Activated CD8-positive, alpha-beta memory T cell treated with anti-CD3 and anti-CD28 coated beads, Interleukin-2, amount 10 ng/mL, durations not matched to agents 7 days and 5 days (primary cell): Measurements from ENCODE around the gene RAD9A. TPM values are rescaled to one million over a fixed set of nuclear protein-coding genes. Genes with fewer than 3 reads are reported as not detected.
A peak's percentile ranks its signal among the peaks of the same experiment; 100 is the strongest.

Experiments
- ATAC-seq: fragments of 150-1000 bp; cut with Tn5 transposase; one replicate; pipeline ENCODE4 v1.10.0; 2021; ENCODE audit warnings: moderate library complexity
- CTCF ChIA-PET: fragments of 350-600 bp; sonication (Branson Sonifier 250); formaldehyde crosslinking; loops from one replicate; lab custom pipeline; 2021; ENCODE audit warnings: antibody characterized with exemption; lab: Charles Lee
- DNase-seq: peaks from one replicate; pipeline ENCODE4 v3.0.0-alpha.2; 2020
- H3K27ac Mint-ChIP-seq: one replicate; pipeline ENCODE4 v1.8.0; 2021; ENCODE audit warnings: mild to moderate bottlenecking, mixed read lengths
- H3K27me3 Mint-ChIP-seq: one replicate; pipeline ENCODE4 v1.8.0; 2021; ENCODE audit warnings: mixed read lengths
- H3K36me3 Mint-ChIP-seq: one replicate; pipeline ENCODE4 v1.8.0; 2021; ENCODE audit warnings: mild to moderate bottlenecking, mixed read lengths
- H3K4me1 Mint-ChIP-seq: one replicate; pipeline ENCODE4 v1.8.0; 2021; ENCODE audit warnings: mixed read lengths
- H3K4me3 Mint-ChIP-seq: one replicate; pipeline ENCODE4 v1.8.0; 2021; ENCODE audit warnings: mild to moderate bottlenecking, moderate library complexity, mixed read lengths
- H3K9me3 Mint-ChIP-seq: one replicate; pipeline ENCODE4 v1.8.0; 2022; ENCODE audit warnings: low read depth, mixed read lengths
- total RNA-seq, 2 experiments: library from RNA; stranded (reverse); gene quantifications; one replicate each; pipeline ENCODE4 v1.2.3, GENCODE V29; 2021

The RAD9A gene
- total RNA-seq, 2 experiments from 2014 or later = 49.6 to 80.5 TPM

DNA sequence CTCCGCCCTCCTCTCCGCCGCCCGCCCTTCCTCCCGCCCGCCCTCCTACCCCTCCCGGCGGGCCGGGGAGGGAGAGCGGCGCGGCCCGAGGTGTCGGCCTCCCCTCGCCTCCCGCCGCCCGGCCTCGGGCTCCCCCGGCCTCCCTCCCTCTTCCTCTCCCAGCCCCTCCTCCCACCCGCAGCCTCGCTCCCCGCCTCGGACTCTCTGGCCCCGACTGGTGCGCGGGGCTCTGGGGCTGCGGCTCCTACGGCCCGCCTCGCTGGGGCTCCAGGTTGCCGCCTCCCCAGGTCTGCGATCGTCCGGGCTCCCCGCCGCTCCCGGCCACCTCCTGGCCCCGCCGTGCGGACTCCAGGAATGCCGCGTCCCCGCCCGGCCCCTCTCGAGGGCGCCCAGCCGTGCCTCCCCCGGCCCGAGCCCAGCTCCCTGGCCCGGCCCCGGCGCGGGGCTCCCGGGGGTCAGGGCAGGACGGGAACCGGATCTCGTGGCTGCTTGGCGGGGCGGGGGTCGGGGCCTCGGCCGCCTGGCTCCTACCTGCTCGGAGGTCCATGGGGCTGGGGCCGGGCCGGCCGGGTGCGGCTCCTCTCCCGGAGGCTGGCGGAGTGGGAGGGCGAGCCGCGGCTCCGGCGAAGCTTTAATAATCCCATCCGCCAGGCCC, 18.7 kb upstream of the RAD9A start, which contains the start of gene CLCF1:
CLCF1 (minus strand) TSS at position 606 of the 655 bp plus-strand sequence; CDS start at position 547, 59 bp downstream.
- Mint-ChIP-seq H3K4me3 (peak within 1 kb of the TSS; percentile 72), H3K27me3 (peaks cover 70% of the 10 kb centered on the region), H3K4me1 (peaks cover 45% of the 10 kb centered on the region), H3K27ac (peak within 1 kb of the TSS; percentile 65), H3K9me3 (no peaks in the 10 kb centered on the region), H3K36me3 (no peaks in the 10 kb centered on the region)
- ATAC-seq (peak; percentile 37), DNase-seq (no peak)
- CTCF ChIA-PET = interaction anchor here (0.7 to 32.6 kb wide), 8 partner anchors 3 to 257 kb away, joined by 3 to 1153 read pairs (median 6); partner anchors contain the start of genes CLCF1, PITPNM1, POLD4 and PPP1CA

DNA sequence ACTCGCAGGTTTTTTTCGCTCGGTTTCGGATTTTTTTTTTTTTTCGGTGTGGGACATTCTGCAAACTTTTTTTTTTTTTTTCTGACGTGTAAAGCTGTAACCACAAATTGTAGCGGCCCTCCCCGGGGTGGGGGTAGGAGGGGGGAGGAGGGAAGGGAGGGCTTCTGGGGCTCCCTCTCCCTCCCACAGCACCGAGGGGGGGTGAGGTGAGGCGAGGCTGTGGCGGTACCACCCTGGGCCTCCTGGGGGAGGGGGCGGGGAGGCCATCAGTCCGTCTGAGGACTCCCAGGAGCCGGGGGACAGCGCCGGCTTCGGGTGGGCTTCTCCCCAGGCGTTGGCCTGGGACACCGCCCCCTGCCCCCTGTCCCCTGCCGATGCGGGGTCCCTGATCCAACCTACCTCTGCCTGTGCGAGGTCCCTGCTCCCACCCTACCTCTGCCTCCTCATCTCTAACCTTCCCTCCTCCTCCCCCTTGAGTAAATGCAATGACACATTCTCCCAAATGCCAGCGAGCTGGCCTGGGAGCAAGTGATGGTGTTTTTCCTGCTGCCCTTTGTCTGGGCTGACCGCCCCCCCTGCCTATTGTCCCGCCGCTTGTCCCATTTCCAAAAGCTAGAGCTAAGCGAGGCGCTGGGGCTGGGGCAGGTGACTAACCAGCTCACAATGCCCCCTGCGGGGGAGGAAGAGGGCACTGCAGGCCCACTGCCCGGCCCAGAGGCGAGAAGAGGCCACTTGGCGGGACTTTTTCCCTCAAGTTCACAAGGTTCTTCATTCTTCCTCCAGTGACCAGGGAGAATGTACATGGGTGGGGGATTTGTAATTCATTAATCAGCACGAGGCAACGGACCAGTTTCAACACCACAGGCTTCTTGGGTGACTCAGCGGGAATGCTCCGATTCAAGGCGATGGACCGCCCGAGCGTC, 17.9 kb upstream of the RAD9A start:
- H3K27me3 Mint-ChIP-seq = peaks cover 71% of the 10 kb centered on the region
- peak overlapping the region; percentile 65 for H3K27ac Mint-ChIP-seq
- ATAC-seq (peak; percentile 48), DNase-seq (peak; percentile 78)
- H3K9me3 Mint-ChIP-seq = no peaks in the 10 kb centered on the region
- CTCF ChIA-PET = interaction anchor here (0.6 to 32.6 kb wide), 11 partner anchors 3 to 258 kb away, joined by 3 to 1153 read pairs (median 4); partner anchors contain the start of genes CLCF1, PITPNM1, POLD4 and PPP1CA
- peaks cover 37% of the 10 kb centered on the region for H3K4me1 Mint-ChIP-seq
- peak overlapping the region; percentile 72 for H3K4me3 Mint-ChIP-seq
- no peaks in the 10 kb centered on the region for H3K36me3 Mint-ChIP-seq

DNA sequence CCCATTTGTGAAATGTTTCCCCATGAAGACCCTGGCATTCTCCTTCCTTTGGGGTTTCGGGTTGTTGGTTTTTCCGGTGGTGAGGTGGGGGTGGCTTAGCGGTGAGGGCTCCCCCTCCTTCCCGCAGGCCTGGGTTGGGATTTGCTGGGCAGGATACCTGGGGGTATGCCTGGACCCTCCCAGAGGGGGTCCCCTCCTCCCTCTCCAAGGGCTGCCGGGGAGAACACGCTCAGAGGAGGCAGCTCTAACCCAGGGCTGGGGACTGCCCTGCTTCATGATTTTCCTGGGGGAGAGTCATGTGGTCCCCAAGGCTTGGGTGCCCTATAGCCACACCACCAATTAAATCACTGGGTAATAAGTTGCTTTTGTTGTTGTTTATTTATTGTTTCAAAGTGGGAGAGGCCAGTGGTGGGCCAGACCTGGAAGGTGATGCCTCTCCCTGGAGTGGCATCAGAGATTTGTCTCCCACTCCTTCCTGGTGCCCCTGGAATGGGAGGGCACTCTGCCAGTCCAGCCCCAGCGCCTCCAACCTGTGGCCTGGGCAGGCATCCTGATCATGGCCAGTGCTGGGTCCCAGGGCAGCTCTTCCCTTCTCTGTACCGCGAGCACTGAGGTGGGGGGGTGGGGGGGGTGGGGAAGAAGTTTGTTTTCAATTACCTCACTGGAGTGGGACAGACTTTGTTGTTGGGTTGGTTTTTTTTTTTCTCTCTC, 17.1 kb upstream of the RAD9A start:
- DNase-seq (no peak), ATAC-seq (no peak)
- Mint-ChIP-seq H3K27me3 (peaks cover 63% of the 10 kb centered on the region), H3K9me3 (no peaks in the 10 kb centered on the region), H3K4me3 (no peak overlapping the region), H3K36me3 (no peaks in the 10 kb centered on the region), H3K4me1 (peaks cover 29% of the 10 kb centered on the region), H3K27ac (no peak overlapping the region)
- CTCF ChIA-PET = interaction anchor here (0.9 to 32.6 kb wide), 8 partner anchors 2 to 63 kb away, joined by 3 to 1153 read pairs (median 6); partner anchors contain the start of genes CLCF1, POLD4, PPP1CA and PTPRCAP

DNA sequence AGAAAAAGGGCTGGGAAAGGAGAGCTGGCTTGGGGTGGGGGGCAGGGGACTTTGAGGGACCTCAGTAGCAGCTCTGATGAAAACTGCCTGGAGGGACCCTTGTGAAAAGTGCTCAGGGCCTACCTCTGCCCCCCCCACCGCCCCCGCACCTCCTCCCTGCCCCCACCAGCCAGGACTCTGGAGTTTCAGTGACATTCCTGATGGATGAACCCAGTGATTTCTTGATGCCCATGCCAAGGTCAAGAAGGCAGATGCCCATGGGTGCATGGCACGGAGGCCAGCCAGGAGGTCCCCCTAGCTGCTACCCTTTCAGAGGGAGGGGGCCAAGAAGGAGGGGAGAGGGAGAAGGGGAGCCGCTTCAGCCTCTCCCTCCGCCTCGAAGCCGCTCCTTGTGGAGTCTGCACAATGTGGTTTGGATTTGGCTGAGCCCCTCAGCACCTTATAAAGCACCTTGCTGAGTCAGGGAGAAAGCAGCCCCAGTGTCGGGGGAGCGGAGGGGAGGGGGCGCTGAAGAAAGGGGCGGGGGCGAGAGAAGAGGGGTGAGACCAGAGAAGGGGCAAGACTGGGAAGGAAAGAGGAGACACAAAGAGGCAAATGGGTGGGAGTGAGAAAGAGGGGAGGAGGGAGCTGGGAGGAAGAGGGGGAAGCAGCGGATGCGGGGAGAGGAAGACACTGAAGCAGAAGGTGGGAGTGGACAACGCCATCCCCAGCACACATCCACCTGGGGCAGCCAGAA, 16.3 kb upstream of the RAD9A start:
- no peak overlapping the region for H3K4me3 Mint-ChIP-seq
- no peaks in the 10 kb centered on the region for H3K36me3 Mint-ChIP-seq
- peaks cover 55% of the 10 kb centered on the region for H3K27me3 Mint-ChIP-seq
- no peak for DNase-seq
- H3K9me3 Mint-ChIP-seq = no peaks in the 10 kb centered on the region
- CTCF ChIA-PET = interaction anchor here (1.0 to 32.6 kb wide), 4 partner anchors 14 to 114 kb away, joined by 3 to 1153 read pairs (median 6); partner anchors contain the start of genes CLCF1 and POLD4
- no peak overlapping the region for H3K27ac Mint-ChIP-seq
- H3K4me1 Mint-ChIP-seq = peaks cover 23% of the 10 kb centered on the region
- ATAC-seq = no peak

DNA sequence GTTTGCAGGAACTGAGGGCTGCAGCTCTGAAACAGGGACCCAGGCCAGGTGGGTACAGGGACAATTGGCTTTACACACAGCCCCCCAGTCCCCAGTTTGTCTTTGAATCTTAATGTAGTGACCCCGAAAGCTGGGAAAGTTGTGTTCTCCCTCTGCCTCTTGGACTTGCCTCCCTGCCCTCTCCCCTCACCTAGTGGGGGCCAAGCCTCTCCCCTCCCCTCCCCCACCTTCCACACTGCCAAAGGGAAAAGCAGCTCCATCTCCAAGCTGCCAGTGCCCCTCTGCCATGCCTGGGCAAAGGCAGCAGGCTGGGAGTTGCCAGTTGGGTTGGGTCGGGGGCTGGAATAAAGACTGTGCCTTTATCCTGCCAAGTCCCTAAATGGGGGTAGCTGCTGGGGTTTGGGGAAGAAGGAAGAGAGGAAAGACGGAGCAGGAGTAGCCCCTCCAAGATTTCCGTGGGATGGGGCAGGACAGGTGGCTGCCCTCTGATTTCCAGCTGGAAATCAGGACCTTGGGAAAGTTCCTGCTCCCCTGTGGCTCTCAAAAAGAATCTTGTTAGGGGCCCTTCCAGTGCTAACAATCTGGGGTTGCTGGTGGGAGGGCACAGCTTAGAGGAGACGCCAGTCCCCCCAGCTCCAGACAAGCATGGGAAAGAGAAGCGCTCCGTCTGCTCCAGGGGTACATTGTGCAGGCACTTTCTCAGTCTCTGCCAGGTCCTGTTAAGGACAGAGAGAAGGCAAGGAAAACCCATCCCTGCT, 15.5 kb upstream of the RAD9A start:
- H3K4me1 Mint-ChIP-seq = peaks cover 21% of the 10 kb centered on the region
- no peak overlapping the region for H3K4me3 Mint-ChIP-seq
- H3K27me3 Mint-ChIP-seq = peaks cover 54% of the 10 kb centered on the region
- no peaks in the 10 kb centered on the region for H3K36me3 Mint-ChIP-seq
- DNase-seq (no peak), ATAC-seq (no peak)
- CTCF ChIA-PET = interaction anchor here (0.8 to 32.6 kb wide), 5 partner anchors 11 to 114 kb away, joined by 3 to 1153 read pairs (median 5); partner anchors contain the start of genes CLCF1 and POLD4
- H3K27ac Mint-ChIP-seq = no peak overlapping the region
- no peaks in the 10 kb centered on the region for H3K9me3 Mint-ChIP-seq

DNA sequence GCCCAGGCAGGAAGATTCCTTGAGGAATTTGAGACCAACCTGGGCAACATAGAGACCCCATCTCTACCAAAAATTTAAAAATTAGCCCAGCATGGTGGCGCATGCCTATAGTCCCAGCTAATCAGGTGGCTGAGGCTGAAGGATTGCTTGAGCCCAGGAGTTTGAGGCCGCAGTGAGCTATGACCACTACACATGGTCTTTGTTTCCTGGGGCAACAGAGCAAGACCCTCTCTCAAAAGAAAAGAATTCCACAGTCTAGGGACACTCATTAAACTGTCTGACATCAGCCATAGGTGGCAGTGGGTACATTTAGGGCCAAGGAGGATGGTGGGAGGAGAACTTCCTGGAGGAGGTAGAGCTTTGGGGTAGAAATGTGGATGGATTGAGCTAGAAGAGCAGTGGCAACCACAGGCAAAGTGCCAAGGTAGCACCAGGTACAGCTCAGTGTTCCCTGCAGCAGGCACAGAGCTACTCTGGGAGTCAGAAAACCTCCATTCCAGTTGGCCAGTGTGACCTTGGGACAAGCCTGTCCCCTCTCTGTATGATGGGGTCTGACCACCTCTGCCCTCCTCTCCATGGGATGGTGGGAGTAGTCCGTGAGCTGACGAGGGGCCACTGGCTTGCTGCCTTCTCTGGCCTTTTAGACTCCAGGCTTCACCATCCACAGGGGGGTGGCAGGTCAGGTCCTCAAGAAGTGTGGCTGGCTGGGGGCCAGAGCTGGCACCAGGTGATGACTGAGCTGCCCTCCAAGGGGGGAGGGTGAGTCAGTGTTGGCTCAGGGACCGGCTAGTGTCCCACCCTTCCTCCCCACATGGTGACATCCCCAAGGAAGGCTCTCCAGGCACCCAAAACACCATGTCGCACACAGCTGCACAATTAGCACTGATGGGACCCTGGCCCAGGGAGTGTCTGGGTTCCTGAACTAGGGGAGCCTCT, 14.6 kb upstream of the RAD9A start:
- no peak for ATAC-seq
- Mint-ChIP-seq H3K27me3 (peaks cover 47% of the 10 kb centered on the region), H3K27ac (no peak overlapping the region), H3K9me3 (no peaks in the 10 kb centered on the region), H3K4me3 (no peak overlapping the region), H3K36me3 (no peaks in the 10 kb centered on the region), H3K4me1 (peaks cover 18% of the 10 kb centered on the region)
- CTCF ChIA-PET = interaction anchor here (0.8 to 32.6 kb wide), 4 partner anchors 10 to 99 kb away, joined by 3 to 1153 read pairs (median 5); partner anchors contain the start of genes CLCF1 and POLD4
- no peak for DNase-seq

DNA sequence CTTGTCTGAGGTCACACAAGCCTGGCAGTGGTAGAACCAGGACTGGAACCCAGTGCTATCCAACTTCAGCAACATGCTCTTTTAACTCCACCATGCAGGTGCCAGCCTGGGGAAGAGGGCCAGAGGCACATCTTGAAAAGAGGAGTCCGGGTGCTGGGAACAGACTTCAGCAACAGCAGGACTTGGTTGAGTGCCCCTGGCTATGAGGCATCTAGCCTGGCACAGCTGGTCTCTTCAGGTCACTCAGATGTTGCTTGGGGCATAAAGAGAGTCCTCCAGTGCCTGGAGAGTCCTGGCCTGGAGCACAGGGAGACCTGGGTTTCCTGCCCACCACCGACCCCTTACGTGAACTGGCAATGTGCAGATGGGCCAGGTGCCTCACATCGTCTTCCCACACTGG, 13.2 kb upstream of the RAD9A start:
- peaks cover 19% of the 10 kb centered on the region for H3K4me1 Mint-ChIP-seq
- DNase-seq = no peak
- no peaks in the 10 kb centered on the region for H3K36me3 Mint-ChIP-seq
- no peaks in the 10 kb centered on the region for H3K9me3 Mint-ChIP-seq
- H3K27me3 Mint-ChIP-seq = peaks cover 46% of the 10 kb centered on the region
- no peak overlapping the region for H3K27ac Mint-ChIP-seq
- CTCF ChIA-PET = interaction anchor here (2.0 to 32.6 kb wide), 3 partner anchors 17 to 116 kb away, joined by 7 to 1153 read pairs (median 8); partner anchors contain the start of genes CLCF1 and POLD4
- no peak for ATAC-seq
- H3K4me3 Mint-ChIP-seq = no peak overlapping the region

DNA sequence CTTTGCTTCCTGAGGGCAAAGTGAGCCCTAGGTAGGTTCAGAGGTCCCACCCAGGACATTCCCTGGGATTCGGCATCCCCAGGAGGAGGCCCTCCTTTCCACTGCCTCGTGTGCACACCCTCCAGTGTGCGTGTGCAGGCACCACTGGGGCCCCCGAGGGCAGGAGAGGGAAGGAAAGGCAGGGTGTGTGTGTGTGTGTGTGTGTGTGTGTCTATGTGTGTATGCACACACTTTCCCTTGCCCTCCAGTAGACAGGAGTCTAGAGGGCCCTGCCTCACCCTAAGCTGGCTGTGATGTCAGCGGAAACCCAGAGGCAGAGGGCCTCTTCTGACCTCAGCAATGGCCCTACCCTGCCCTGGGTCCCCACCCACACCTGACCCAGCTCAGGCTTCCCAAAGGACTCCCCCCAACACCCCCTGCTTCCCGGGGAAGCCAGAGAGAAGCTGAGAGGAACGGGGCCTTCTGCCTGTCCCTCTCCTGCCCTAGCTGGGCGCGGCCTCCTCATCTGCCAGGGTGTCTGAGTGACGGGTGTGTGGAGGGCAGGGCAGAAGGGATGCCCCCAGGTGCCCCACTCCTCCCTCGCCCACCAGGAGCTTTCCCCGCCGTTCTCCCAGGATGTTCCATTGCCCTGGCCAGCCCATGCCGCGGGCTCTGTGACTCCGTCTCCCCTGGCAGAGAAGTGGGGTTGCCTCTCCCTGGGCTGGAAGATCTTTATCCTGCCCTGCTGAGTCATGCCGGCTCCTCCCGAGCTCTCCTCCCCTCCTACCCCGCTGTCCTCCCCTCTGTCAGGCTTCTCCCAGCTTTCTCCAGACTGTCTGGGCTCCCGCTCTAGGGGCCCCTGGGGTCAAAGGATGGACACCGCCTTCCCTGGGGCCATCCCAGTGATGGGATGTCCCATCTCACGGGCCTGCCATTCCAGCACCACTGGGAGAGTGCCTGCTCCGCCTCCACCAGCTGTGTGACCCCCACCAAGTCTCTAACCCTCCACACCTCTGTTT, 12.4 kb upstream of the RAD9A start:
- no peaks in the 10 kb centered on the region for H3K36me3 Mint-ChIP-seq
- H3K27ac Mint-ChIP-seq = no peak overlapping the region
- H3K27me3 Mint-ChIP-seq = peaks cover 45% of the 10 kb centered on the region
- no peak for ATAC-seq
- no peak for DNase-seq
- CTCF ChIA-PET = interaction anchor here (1.2 to 32.6 kb wide), 6 partner anchors 18 to 117 kb away, joined by 3 to 1153 read pairs (median 22); partner anchors contain the start of genes CLCF1 and POLD4
- H3K4me1 Mint-ChIP-seq = peaks cover 13% of the 10 kb centered on the region
- H3K4me3 Mint-ChIP-seq = no peak overlapping the region
- H3K9me3 Mint-ChIP-seq = no peaks in the 10 kb centered on the region

DNA sequence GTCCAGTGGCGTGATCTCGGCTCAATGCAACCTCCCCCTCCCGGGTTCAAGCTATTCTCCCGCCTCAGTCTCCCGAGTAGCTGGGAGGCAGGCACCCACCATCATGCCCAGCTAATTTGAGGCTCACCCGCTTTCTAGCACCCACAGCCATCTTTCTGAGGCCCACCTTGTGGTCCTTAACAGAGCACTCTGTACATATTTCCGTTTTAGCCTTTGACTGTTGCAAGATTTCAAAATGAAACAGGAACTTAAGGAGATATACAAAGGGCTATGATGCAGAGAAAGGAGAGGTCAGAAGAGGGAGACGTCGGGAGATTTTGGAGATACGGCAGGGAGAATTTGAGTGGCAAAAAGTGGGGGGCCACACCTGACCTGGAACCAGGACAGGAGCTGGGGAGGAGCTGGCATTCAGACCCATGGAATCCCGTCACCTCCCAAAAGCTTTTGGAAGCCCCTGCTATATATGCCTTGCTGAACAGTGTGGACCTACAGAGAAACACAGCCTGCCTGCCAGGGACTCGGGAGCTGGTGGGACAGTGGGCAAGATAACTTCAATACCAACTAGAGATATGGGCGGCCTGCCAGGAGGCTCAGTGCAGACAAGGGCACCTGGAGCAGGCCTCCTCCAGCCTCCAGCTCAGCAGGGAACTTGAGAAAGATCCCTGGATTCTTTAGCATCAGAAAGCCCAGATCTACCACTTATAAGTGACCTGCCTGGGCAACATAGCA, 10.4 kb upstream of the RAD9A start:
- no peaks in the 10 kb centered on the region for H3K36me3 Mint-ChIP-seq
- DNase-seq (no peak), ATAC-seq (no peak)
- no peaks in the 10 kb centered on the region for H3K9me3 Mint-ChIP-seq
- CTCF ChIA-PET = interaction anchor here (0.6 to 32.6 kb wide), 26 partner anchors 10 to 299 kb away, joined by 3 to 1153 read pairs (median 6); partner anchors contain the start of genes ANKRD13D, CLCF1, POLD4 and PTPRCAP
- peaks cover 47% of the 10 kb centered on the region for H3K27me3 Mint-ChIP-seq
- peaks cover 5% of the 10 kb centered on the region for H3K4me1 Mint-ChIP-seq
- H3K27ac Mint-ChIP-seq = peak overlapping the region; percentile 33
- H3K4me3 Mint-ChIP-seq = no peak overlapping the region
